H9 (cell line): ENCODE measurements around the gene MUC4. TPM values are rescaled to one million over a fixed set of nuclear protein-coding genes. Genes with fewer than 3 reads are reported as not detected.

Experiments
- DNase-seq: peaks from one replicate; pipeline ENCODE4 v3.0.0-alpha.2; 2017
- H2AFZ ChIP-seq: one replicate; pipeline ENCODE4 v1.6.1; 2013; ENCODE audit warnings: mild to moderate bottlenecking, low read length, control low read depth, moderate library complexity
- H2AK5ac ChIP-seq: 2 replicates; pipeline ENCODE4 v1.6.1; 2013; ENCODE audit warnings: low read length, control low read depth, mixed read lengths; ENCODE audit not compliant: insufficient read length
- H2BK120ac ChIP-seq: one replicate; pipeline ENCODE4 v1.6.1; 2013; ENCODE audit warnings: low read depth, mild to moderate bottlenecking, low read length, control low read depth, inconsistent platforms; ENCODE audit not compliant: poor library complexity, severe bottlenecking
- H2BK12ac ChIP-seq: 2 replicates; pipeline ENCODE4 v1.6.1; 2013; ENCODE audit warnings: low read length, control low read depth, mixed read lengths, low read depth; ENCODE audit not compliant: insufficient read length
- H2BK15ac ChIP-seq: 2 replicates; pipeline ENCODE4 v1.6.1; 2013; ENCODE audit warnings: low read depth, low read length, control low read depth
- H2BK20ac ChIP-seq: one replicate; pipeline ENCODE4 v1.6.1; 2013; ENCODE audit warnings: low read depth, mild to moderate bottlenecking, low read length, control low read depth, inconsistent platforms; ENCODE audit not compliant: poor library complexity, severe bottlenecking
- H2BK5ac ChIP-seq: 2 replicates; pipeline ENCODE4 v1.6.1; 2013; ENCODE audit warnings: low read length, control low read depth, mixed read lengths; ENCODE audit not compliant: insufficient read length
- H3K14ac ChIP-seq: 2 replicates; pipeline ENCODE4 v1.6.1; 2013; ENCODE audit warnings: low read length, control low read depth; ENCODE audit not compliant: insufficient read depth
- H3K18ac ChIP-seq: 2 replicates; pipeline ENCODE4 v1.6.1; 2013; ENCODE audit warnings: low read depth, mild to moderate bottlenecking, mixed read lengths, low read length, control low read depth; ENCODE audit not compliant: insufficient read length
- H3K23ac ChIP-seq: 2 replicates; pipeline ENCODE4 v1.6.1; 2013; ENCODE audit warnings: low read length, control low read depth, mixed read lengths, low read depth; ENCODE audit not compliant: insufficient read length
- H3K23me2 ChIP-seq: 2 replicates; pipeline ENCODE4 v1.6.1; 2013; ENCODE audit warnings: low read depth, mild to moderate bottlenecking, mixed read lengths, low read length, control low read depth; ENCODE audit not compliant: insufficient read length, poor library complexity, severe bottlenecking
- H3K27ac ChIP-seq: 2 replicates; pipeline ENCODE4 v1.5.1; 2013; ENCODE audit warnings: low read length, control low read depth, mixed read lengths, low read depth; ENCODE audit not compliant: insufficient read length
- H3K27me3 ChIP-seq: 2 replicates; pipeline ENCODE4 v1.6.1; 2013; ENCODE audit warnings: low read length, control low read depth, inconsistent platforms; ENCODE audit not compliant: insufficient read depth
- H3K4ac ChIP-seq: 2 replicates; pipeline ENCODE4 v1.6.1; 2013; ENCODE audit warnings: low read depth, mild to moderate bottlenecking, control low read depth, inconsistent platforms, low read length, moderate library complexity
- H3K4me1 ChIP-seq: 2 replicates; pipeline ENCODE4 v1.6.1; 2013; ENCODE audit warnings: low read length, control low read depth, inconsistent platforms; ENCODE audit not compliant: insufficient read depth
- H3K4me2 ChIP-seq: 2 replicates; pipeline ENCODE4 v1.6.1; 2013; ENCODE audit warnings: low read length, control low read depth, mixed read lengths; ENCODE audit not compliant: insufficient read length, insufficient read depth
- H3K56ac ChIP-seq: 2 replicates; pipeline ENCODE4 v1.6.1; 2013; ENCODE audit warnings: low read depth, mild to moderate bottlenecking, mixed read lengths, low read length, control low read depth; ENCODE audit not compliant: insufficient read length
- H3K79me1 ChIP-seq: 2 replicates; pipeline ENCODE4 v1.6.1; 2013; ENCODE audit warnings: low read depth, mild to moderate bottlenecking, moderate library complexity, low read length, control low read depth, inconsistent platforms; ENCODE audit not compliant: insufficient read depth, poor library complexity, severe bottlenecking
- H3K79me2 ChIP-seq: 2 replicates; pipeline ENCODE4 v1.6.1; 2013; ENCODE audit warnings: low read length, control low read depth, inconsistent platforms; ENCODE audit not compliant: insufficient read depth
- H3K9ac ChIP-seq: 2 replicates; pipeline ENCODE4 v1.6.1; 2013; ENCODE audit warnings: low read length, control low read depth, mixed read lengths; ENCODE audit not compliant: insufficient read length; ENCODE audit errors: extremely low read depth
- H3K9me3 ChIP-seq: one replicate; pipeline ENCODE4 v1.6.1; 2013; ENCODE audit warnings: low read depth, low read length, inconsistent platforms; ENCODE audit not compliant: control insufficient read depth
- H3T11ph ChIP-seq: one replicate; pipeline ENCODE4 v1.6.1; 2013; ENCODE audit warnings: mild to moderate bottlenecking, low read length, control low read depth, inconsistent platforms
- H4K20me1 ChIP-seq: one replicate; pipeline ENCODE4 v1.6.1; 2013; ENCODE audit not compliant: control insufficient read depth, insufficient read length, insufficient read depth
- H4K5ac ChIP-seq: 2 replicates; pipeline ENCODE4 v1.6.1; 2013; ENCODE audit warnings: low read depth, mild to moderate bottlenecking, mixed read lengths, low read length, control low read depth; ENCODE audit not compliant: insufficient read length
- H4K8ac ChIP-seq: replicated peaks from 2 replicates; pipeline ENCODE4 v1.6.1; 2013; ENCODE audit warnings: low read length, control low read depth, mixed read lengths, low read depth; ENCODE audit not compliant: insufficient read length
- H4K91ac ChIP-seq: 2 replicates; pipeline ENCODE4 v1.6.1; 2013; ENCODE audit warnings: low read depth, mild to moderate bottlenecking, moderate library complexity, mixed read lengths, low read length, control low read depth; ENCODE audit not compliant: insufficient read length
- H3K27ac Mint-ChIP-seq, 3 experiments: 2 replicates in 2 of 3; 3 replicates in 1 of 3; pipeline ENCODE4 v1.8.0; 2020 to 2021; ENCODE audit warnings: mixed read lengths in 3 of 3, mild to moderate bottlenecking in 1 of 3, moderate library complexity in 1 of 3
- H3K27me3 Mint-ChIP-seq: 2 replicates; pipeline ENCODE4 v1.8.0; 2021; ENCODE audit warnings: low read depth, mild to moderate bottlenecking, moderate library complexity, mixed read lengths
- H3K36me3 Mint-ChIP-seq, 3 experiments: 2 replicates in 2 of 3; 3 replicates in 1 of 3; pipeline ENCODE4 v1.8.0; 2020 to 2021; ENCODE audit warnings: low read depth in 3 of 3, mixed read lengths in 3 of 3; ENCODE audit not compliant: insufficient read depth in 1 of 3
- H3K4me1 Mint-ChIP-seq, 2 experiments: 2 replicates each; pipeline ENCODE4 v1.8.0; 2020; ENCODE audit warnings: mixed read lengths in 2 of 2
- H3K4me3 Mint-ChIP-seq, 2 experiments: 2 replicates in 1 of 2; 3 replicates in 1 of 2; pipeline ENCODE4 v1.8.0; 2020 to 2021; ENCODE audit warnings: mild to moderate bottlenecking in 2 of 2, mixed read lengths in 2 of 2, moderate library complexity in 1 of 2
- H3K9me3 Mint-ChIP-seq, 2 experiments: 2 replicates in 1 of 2; 3 replicates in 1 of 2; pipeline ENCODE4 v1.8.0; 2020; ENCODE audit warnings: mild to moderate bottlenecking in 2 of 2, mixed read lengths in 2 of 2, moderate library complexity in 1 of 2
- WGBS: extraction: QIAGEN DNeasy Blood & Tissue Kit; methylation state at CpG from one replicate; pipeline ENCODE4 v1.1.7; 2013; ENCODE audit warnings: missing lambda C conversion rate, low lambda C conversion rate, mixed read lengths; ENCODE audit not compliant: insufficient read length; ENCODE audit errors: extremely low coverage; 5-methylcytosine and 5-hydroxymethylcytosine counted together
- total RNA-seq: library from RNA; stranded (reverse); gene quantifications from 2 replicates; pipeline ENCODE4 v1.2.1, GENCODE V29; 2021
- TF ChIP-seq, protein P1 (sequence below): fragments of 200-600 bp; sonication (generic); conservative IDR thresholded peaks from 3 replicates; pipeline ENCODE4 v1.8.0; 2021; ENCODE audit warnings: antibody characterized with exemption, mild to moderate bottlenecking

Gene MUC4
- total RNA-seq, 1 experiment from 2014 or later = 1.2 TPM

DNA sequence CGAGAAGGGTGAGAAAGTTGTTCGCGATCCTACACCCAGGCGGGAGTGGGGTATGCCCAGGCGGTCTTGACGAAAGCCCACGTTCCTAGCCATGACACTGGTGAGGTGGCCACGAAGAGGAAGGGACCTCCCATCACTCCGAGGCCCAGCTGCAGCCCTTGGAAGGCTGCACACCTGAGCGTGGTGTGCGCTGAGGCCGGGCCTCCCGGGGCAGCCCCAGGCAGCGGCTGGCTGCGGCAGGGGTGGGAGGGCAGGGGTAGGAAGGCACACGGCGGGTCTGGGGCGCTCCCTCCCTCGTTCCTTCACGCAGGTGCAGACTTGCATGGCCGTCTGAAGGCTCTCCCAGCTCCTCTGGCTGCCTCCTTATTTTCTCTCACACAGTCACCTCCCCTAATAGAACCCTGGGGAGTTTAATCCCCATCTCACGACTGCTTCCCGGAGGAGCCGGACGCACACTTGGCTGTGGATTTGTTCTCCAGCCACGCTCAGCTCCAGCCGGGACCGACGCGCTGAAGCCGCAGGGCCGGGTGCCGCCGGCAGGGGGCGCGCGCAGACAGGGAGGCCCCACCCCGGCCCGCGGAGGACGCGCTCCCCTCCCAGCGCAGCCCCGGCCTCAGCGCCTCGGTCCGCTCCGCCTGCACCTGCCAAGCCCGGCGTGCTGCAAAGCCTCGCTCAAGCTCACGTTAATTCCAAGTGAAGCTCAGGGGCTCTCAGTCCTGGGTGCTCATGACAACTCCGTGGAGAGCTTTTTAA lies 37.8 kb upstream of the MUC4 start:
- H3K4ac ChIP-seq = no peak overlapping the region

More for the DNA sequence above, 37.8 kb upstream of the MUC4 start:
- no peak overlapping the region for H3K4me2 ChIP-seq
- H3K79me2 ChIP-seq = no peaks in the 10 kb centered on the region
- H2BK20ac ChIP-seq = no peak overlapping the region
- H2AK5ac ChIP-seq = no peak overlapping the region
- H3K23ac ChIP-seq = no peak overlapping the region
- no peak overlapping the region for H2BK15ac ChIP-seq
- H3K23me2 ChIP-seq = no peaks in the 10 kb centered on the region
- H3K9me3 Mint-ChIP-seq = peaks cover 0 to 3% of the 10 kb centered on the region in 2 experiments; a peak in 1 of 5 replicates
- H3K27ac ChIP-seq = no peak overlapping the region
- H4K20me1 ChIP-seq = no peaks in the 10 kb centered on the region
- H3K27me3 ChIP-seq = no peaks in the 10 kb centered on the region
- no CpG with 5 or more reads among the region's 53 CpGs for WGBS
- H3K56ac ChIP-seq = no peak overlapping the region
- H3K4me1 ChIP-seq = no peaks in the 10 kb centered on the region
- H3K9me3 ChIP-seq = no peaks in the 10 kb centered on the region
- peaks cover 12 to 15% of the 10 kb centered on the region in 2 experiments for H3K4me1 Mint-ChIP-seq
- no peak overlapping the region for H3T11ph ChIP-seq
- no peak overlapping the region for H2BK12ac ChIP-seq
- H4K8ac ChIP-seq = no peak overlapping the region
- TF ChIP-seq, protein P1, sequence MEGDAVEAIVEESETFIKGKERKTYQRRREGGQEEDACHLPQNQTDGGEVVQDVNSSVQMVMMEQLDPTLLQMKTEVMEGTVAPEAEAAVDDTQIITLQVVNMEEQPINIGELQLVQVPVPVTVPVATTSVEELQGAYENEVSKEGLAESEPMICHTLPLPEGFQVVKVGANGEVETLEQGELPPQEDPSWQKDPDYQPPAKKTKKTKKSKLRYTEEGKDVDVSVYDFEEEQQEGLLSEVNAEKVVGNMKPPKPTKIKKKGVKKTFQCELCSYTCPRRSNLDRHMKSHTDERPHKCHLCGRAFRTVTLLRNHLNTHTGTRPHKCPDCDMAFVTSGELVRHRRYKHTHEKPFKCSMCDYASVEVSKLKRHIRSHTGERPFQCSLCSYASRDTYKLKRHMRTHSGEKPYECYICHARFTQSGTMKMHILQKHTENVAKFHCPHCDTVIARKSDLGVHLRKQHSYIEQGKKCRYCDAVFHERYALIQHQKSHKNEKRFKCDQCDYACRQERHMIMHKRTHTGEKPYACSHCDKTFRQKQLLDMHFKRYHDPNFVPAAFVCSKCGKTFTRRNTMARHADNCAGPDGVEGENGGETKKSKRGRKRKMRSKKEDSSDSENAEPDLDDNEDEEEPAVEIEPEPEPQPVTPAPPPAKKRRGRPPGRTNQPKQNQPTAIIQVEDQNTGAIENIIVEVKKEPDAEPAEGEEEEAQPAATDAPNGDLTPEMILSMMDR = no peak; the same call in 2 of the 3 replicates
- H4K91ac ChIP-seq = no peak overlapping the region
- H3K36me3 Mint-ChIP-seq = no peaks in the 10 kb centered on the region
- H2AFZ ChIP-seq = no peak overlapping the region
- no peak overlapping the region; a peak in 1 of 7 replicates for H3K27ac Mint-ChIP-seq
- no peak overlapping the region for H2BK5ac ChIP-seq
- no peak overlapping the region for H3K14ac ChIP-seq
- no peak overlapping the region for H4K5ac ChIP-seq
- DNase-seq = no peak
- H3K27me3 Mint-ChIP-seq = peaks cover 12% of the 10 kb centered on the region
- no peak overlapping the region for H3K4me3 Mint-ChIP-seq
- no peaks in the 10 kb centered on the region for H3K79me1 ChIP-seq
- H2BK120ac ChIP-seq = no peak overlapping the region
- H3K18ac ChIP-seq = no peak overlapping the region
- no peak overlapping the region for H3K9ac ChIP-seq
